ENCODE results near the gene CNTNAP2. TPM values are rescaled to one million over a fixed set of nuclear protein-coding genes. Genes with fewer than 3 reads are reported as not detected.

CNTNAP2 gene
- total RNA-seq, 6 experiments from 2014 or later, result 1.8 to 8.1 (median 3.9) TPM

DNA sequence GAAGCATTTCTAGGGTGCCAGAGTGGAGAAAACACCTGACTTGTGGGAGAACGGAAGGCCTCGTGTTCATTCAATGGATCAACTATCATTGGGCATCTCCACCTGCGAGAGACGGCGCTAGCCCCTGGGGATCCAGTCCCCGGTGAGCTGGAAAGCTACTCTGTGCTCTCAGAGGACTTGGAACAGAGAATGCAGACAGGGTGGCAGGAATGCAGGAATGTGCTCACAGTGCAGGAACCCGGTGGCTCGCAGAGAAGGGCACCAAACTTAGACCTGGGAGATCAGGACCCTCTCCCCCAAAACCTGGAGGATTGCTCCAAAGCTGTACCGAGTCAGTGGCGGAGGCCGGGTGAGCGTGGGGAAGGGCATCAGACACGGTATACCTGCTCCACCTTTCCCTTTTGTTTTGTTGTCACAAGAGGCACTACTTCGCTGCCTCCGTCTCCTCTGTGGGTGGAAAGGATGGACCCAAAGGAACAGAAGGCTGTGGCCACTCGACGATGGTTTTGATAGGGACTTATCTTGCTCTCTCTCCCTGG is 1905.0 kb downstream of the CNTNAP2 start:
- intact Hi-C loops (cut with DNase I), result no loop called here

DNA sequence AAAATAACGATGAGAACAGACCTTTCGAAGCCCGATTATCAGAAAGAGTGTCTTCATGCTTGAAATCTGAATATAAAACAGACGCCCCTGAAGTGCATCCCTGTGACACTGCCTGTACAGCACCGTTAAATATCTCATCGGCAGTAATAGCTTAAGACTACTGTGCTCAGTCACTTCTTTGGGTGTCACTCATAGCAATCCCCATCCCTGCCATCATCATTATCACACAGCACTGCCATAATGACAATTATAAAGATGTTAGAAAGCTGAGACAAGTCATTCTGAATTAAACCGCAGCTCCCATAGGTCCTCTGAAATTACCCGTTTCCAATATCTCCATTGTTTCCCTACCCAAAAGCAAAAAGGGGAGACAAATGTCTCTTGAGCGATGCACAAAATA is 1906.2 kb downstream of the CNTNAP2 start:
- TF ChIP-seq, protein P1, sequence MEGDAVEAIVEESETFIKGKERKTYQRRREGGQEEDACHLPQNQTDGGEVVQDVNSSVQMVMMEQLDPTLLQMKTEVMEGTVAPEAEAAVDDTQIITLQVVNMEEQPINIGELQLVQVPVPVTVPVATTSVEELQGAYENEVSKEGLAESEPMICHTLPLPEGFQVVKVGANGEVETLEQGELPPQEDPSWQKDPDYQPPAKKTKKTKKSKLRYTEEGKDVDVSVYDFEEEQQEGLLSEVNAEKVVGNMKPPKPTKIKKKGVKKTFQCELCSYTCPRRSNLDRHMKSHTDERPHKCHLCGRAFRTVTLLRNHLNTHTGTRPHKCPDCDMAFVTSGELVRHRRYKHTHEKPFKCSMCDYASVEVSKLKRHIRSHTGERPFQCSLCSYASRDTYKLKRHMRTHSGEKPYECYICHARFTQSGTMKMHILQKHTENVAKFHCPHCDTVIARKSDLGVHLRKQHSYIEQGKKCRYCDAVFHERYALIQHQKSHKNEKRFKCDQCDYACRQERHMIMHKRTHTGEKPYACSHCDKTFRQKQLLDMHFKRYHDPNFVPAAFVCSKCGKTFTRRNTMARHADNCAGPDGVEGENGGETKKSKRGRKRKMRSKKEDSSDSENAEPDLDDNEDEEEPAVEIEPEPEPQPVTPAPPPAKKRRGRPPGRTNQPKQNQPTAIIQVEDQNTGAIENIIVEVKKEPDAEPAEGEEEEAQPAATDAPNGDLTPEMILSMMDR (IDR thresholded peaks at IDR 0.05), result no peak
- TF ChIP-seq POLR2A (IDR thresholded peaks at IDR 0.05), result no peak
- Histone ChIP-seq H3K36me3 (no peaks in the 10 kb centered on the region), H3K27me3 (no peaks in the 10 kb centered on the region), H3K4me1 (no peaks in the 10 kb centered on the region), H3K27ac (no peak overlapping the region), H3K4me3 (no peak overlapping the region), H3K9me3 (no peaks in the 10 kb centered on the region)
- ATAC-seq (no peak), DNase-seq (no peak)
- 65% methylated on average over 7 of the region's 9 CpGs for WGBS (ENCODE audit: insufficient coverage, low coverage, low lambda C conversion rate, missing lambda C conversion rate)
- intact Hi-C loops (cut with DNase I), result no loop called here

More for the DNA sequence above, 1905.0 kb downstream of the CNTNAP2 start:
- TF ChIP-seq, protein P1 (IDR thresholded peaks at IDR 0.05), result no peak
- TF ChIP-seq POLR2A (IDR thresholded peaks at IDR 0.05), result no peak
- H3K27me3 ChIP-seq, result no peaks in the 10 kb centered on the region
- no peak for ATAC-seq
- H3K27ac ChIP-seq, result no peak overlapping the region
- no peaks in the 10 kb centered on the region for H3K9me3 ChIP-seq
- no peaks in the 10 kb centered on the region for H3K4me1 ChIP-seq
- no peak for DNase-seq
- no peak overlapping the region for H3K4me3 ChIP-seq
- no peaks in the 10 kb centered on the region for H3K36me3 ChIP-seq
- 66% methylated on average over 7 of the region's 17 CpGs for WGBS (ENCODE audit: insufficient coverage, low coverage, low lambda C conversion rate, missing lambda C conversion rate)

DNA sequence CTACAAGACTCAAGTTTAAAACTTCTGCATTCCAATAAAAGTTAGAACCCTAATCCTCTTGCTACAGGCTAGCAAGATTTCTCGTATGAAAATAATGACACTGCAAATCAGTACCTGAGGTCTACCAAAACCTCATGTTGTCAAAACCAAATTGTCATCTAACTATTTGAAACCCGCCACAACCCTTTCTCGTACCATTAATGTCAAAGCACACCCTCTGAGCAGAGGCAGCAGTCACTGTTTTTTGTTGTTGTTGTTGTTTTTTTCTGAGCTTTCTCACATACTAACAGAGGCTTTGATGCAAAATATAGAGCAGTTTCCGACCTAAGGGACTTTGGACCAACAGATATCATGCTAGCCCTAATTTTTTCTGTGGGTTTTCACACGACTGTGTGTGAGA is 1910.1 kb downstream of the CNTNAP2 start:
- H3K27ac ChIP-seq, result no peak overlapping the region
- WGBS (ENCODE audit: insufficient coverage, low coverage, low lambda C conversion rate, missing lambda C conversion rate), result 42% methylated on average over 5 of the region's 5 CpGs
- ATAC-seq, result no peak

DNA sequence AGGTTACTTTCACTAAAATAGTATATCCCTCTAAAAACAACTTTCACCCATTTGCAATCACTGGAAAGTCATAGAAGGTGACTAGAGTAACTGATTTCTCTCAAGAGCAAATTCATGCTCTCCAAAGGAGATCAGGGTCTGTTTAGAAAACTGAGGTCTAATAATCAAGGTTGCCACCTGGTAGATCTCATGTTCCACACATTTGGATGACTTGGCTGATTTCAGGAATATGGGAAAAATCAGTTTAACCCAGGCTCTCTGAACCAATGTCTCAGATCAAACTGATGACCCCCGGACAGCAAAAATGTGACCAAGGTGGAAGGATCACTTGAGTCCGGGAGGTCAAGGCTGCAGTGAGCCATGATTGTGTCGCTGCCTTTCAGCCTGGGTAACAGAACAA is 1911.6 kb downstream of the CNTNAP2 start:
- no peaks in the 10 kb centered on the region for H3K4me1 ChIP-seq
- H3K4me3 ChIP-seq, result no peak overlapping the region
- H3K36me3 ChIP-seq, result no peaks in the 10 kb centered on the region
- intact Hi-C loops (cut with DNase I), result no loop called here
- no peaks in the 10 kb centered on the region for H3K27me3 ChIP-seq
- DNase-seq (no peak), ATAC-seq (no peak)
- TF ChIP-seq, protein P1 (IDR thresholded peaks at IDR 0.05), result no peak
- TF ChIP-seq POLR2A (IDR thresholded peaks at IDR 0.05), result no peak
- H3K27ac ChIP-seq, result no peak overlapping the region
- WGBS (ENCODE audit: insufficient coverage, low coverage, low lambda C conversion rate, missing lambda C conversion rate), result 48% methylated on average over 3 of the region's 3 CpGs
- no peaks in the 10 kb centered on the region for H3K9me3 ChIP-seq

More for the DNA sequence above, 1910.1 kb downstream of the CNTNAP2 start:
- no peaks in the 10 kb centered on the region for H3K4me1 ChIP-seq
- no peaks in the 10 kb centered on the region for H3K9me3 ChIP-seq
- DNase-seq, result no peak
- intact Hi-C loops (cut with DNase I), result no loop called here
- H3K4me3 ChIP-seq, result no peak overlapping the region
- TF ChIP-seq POLR2A (IDR thresholded peaks at IDR 0.05), result no peak
- TF ChIP-seq, protein P1 (IDR thresholded peaks at IDR 0.05), result no peak
- no peaks in the 10 kb centered on the region for H3K27me3 ChIP-seq
- H3K36me3 ChIP-seq, result no peaks in the 10 kb centered on the region

DNA sequence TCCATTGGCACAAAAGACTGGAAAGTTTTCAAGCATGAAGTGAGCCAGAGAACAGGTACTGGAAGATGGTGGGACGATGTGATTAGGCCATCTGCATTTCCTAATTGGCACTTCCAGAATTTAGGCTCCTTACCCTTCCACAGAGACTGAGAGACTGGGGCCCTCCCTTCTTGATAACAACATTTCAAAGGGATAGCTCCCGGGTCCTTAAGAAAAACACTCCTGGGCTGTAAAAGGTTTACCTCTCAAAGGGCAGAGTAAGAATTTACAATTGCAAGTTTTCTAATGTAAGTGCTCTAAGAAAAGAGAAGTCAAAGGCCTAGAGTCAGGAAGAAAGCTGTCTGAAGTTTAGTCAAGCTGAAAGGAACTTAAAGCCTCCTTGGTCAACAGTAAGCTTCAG is 1914.4 kb downstream of the CNTNAP2 start:
- H3K4me3 ChIP-seq, result no peak overlapping the region
- no peak for DNase-seq
- intact Hi-C loops (cut with DNase I), result no loop called here
- ATAC-seq, result no peak
- H3K27ac ChIP-seq, result no peak overlapping the region
- WGBS (ENCODE audit: insufficient coverage, low coverage, low lambda C conversion rate, missing lambda C conversion rate), result 47% methylated on average over 2 of the region's 2 CpGs
- no peaks in the 10 kb centered on the region for H3K4me1 ChIP-seq
- TF ChIP-seq, protein P1 (IDR thresholded peaks at IDR 0.05), result no peak
- no peak for TF ChIP-seq POLR2A (IDR thresholded peaks at IDR 0.05)
- H3K9me3 ChIP-seq, result no peaks in the 10 kb centered on the region
- H3K27me3 ChIP-seq, result no peaks in the 10 kb centered on the region
- no peaks in the 10 kb centered on the region for H3K36me3 ChIP-seq
